GM18507 (cell line): ENCODE data around the gene ZNF500.
"Not testable (repeated sequence)": the region's sequence is repeated elsewhere in the genome, so short reads cannot be mapped to it uniquely, and the experiment has no call there.

ENCODE experiments used
- DNase-seq: peaks from one replicate; pipeline ENCODE4 v3.0.0; 2011; ENCODE audit warnings: low read depth; ENCODE audit not compliant: insufficient read length; ENCODE audit errors: extremely low spot score
- FAIRE-seq: peaks from 2 replicates; lab custom pipeline; 2011; peaks lifted over from hg19 to GRCh38; lab: Jason Lieb, UNC

ZNF500 gene

DNA sequence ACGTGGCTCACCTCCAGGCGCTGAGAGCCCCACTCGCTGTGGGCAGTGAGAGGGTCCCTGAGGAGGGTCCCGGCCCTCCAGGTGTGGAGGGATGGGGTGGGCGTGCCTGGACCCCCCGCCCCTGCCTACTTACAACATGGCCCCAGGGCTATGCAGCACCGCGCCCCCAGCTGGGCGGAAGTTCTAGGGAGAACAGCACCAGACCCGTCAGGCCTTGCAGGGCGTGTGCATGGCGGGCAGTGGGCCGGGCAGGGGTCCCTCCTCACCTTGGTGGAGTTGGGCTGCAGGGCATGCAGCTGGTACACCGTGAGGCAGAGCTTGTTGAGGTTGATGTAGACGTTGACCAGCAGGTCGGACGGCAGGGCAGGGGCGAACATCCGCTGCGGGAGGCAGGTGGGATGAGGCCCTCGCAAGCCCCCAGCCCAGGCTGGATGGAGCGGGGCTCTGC is 30.9 kb upstream of the ZNF500 start:
- no peak for FAIRE-seq

GRCh38 chr16:4796982-4797804 is 30.2 kb upstream of the ZNF500 start:
- FAIRE-seq (no peak), DNase-seq (no peak)

More for the DNA sequence above, 30.9 kb upstream of the ZNF500 start:
- no peak for DNase-seq

DNA sequence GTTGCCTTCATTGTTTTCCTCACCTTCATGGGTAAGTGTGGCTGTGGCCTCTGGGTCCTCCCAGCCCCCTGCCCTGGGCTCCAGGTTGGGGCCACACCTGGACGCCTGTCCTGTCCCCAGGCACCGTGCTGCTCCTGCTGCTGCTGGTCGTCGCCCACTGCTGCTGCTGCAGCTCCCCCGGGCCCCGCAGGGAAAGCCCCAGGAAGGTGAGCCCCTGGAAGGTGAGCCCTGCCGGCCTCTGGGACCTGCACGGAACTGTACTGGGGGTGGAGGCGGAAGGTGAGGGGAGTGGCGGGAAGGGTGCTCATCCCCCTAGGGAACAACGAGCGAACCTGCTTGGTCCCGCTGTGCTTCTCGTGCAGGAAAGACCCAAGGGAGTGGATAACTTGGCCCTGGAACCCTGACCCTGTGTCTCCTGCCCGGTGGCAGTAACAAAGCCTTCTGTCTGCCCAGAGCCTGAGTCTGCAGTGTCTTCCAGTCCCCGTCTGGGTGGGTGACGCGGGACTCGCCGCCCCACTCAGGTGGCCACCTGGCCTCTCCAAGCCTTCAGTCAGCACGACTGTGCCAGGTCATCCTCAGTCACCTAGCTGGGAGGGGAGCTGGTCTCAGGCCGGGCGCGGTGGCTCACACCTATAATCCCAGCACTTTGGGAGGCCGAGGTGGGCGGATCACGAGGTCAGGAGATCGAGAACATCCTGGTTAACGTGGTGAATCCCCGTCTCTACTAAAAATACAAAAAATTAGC is 29.0 kb upstream of the ZNF500 start:
- FAIRE-seq (no peak), DNase-seq (no peak)

DNA sequence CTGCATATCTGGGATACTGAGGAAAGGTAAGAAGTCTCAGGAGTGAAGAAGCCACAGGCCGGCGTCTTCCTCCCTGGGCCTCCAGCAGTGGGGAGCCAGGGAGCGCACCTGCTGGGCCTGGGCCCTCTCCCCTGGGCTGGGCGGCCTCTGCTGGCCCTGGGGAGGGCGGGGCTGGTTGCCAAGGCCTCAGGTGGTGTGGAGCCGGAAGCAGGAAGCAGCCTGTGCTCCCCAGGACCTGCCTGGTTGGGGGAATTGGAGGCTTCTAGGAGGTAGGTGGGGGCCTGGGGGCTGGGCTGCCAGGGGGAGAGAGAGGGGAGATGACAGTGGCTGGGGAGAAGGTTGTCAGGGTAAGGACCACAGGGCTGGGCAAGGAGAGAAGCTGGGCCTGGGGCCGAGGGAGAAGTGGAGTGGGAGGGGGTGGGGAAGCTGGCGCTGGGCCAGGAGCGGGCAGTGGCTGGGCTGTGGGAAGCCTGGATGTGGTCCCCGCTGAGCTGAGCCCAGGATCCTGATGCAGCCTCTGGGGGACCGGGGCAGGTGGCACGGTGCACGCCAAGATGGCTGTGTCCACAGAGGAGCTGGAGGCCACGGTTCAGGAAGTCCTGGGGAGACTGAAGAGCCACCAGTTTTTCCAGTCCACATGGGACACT is 28.3 kb upstream of the ZNF500 start, which contains the start of gene SMIM22:
SMIM22 (plus strand) TSS at position 189 of the 647 bp plus-strand sequence; CDS start at position 555, 366 bp downstream.
- no peak for DNase-seq

DNA sequence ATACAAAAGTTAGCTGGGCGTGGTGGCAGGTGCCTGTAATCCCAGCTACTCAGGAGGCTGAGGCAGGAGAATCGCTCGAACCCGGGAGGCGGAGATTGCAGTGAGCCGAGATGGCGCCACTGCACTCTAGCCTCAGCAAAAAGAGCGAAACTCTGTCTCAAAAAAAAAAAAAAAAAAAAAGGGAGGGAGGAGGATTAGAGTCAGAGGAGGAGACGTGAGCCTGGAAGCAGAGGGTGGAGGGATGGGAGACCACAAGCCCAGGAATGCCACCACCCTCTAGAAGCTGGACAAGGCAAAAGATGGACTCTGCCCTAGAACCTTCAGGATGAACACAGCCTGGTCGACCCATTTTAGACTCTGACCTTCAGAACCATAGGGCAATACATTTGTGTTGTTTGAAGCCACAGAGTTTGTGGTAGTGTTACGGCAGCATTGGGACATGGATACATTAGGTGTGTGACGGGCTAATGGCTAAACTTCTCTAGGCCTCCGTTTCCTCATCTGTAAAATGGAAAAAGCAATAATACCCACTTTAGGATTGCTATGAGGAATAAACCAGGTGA is 26.1 kb upstream of the ZNF500 start:
- FAIRE-seq (no peak), DNase-seq (no peak)

More for the DNA sequence above, 28.3 kb upstream of the ZNF500 start, which contains the start of gene SMIM22:
- FAIRE-seq = no peak

DNA sequence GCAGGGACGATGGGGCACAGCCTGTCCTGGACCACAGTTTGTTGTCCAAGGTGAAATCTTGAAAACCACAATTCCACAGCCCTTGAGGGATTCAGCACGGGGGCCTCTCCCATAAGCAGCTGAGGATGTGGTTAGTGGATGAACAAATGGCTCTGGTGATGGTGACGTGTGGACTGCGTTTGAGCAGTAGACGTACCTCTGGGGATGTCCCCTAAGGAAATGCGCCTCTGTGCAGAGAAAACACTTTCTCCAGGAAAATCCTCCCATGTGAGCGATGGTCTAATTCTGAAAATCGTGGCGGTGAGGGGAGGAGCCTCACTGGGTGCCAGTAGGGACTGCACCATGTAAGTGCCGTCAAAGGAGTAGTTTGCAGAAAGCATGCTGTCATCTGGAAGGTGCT is 23.9 kb upstream of the ZNF500 start:
- no peak for DNase-seq

GRCh38 chr16:4790261-4790660 is 23.3 kb upstream of the ZNF500 start:
- DNase-seq (no peak), FAIRE-seq (no peak)

More for the DNA sequence above, 23.9 kb upstream of the ZNF500 start:
- no peak for FAIRE-seq

DNA sequence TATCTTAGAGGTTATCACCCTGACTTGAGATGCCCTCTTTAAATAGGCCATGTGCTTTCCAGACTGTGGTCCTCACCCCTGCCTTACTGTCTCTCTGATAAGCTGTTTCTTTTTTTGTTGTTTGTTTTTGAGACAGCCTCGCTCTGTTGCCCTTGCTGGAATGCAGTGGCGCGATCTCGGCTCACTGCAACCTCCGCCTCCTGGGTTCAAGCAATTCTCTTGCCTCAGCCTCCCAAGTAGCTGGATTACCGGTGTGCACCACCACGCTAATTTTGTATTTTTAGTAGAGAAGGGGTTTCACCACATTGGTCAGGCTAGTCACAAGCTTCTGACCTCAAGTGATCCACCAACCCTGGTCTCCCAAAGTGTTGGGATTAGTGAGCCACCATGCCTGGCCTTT is 21.9 kb upstream of the ZNF500 start:
- FAIRE-seq (no peak), DNase-seq (no peak)

GRCh38 chr16:4788489-4788889 is 21.5 kb upstream of the ZNF500 start:
- FAIRE-seq (no peak), DNase-seq (no peak)

DNA sequence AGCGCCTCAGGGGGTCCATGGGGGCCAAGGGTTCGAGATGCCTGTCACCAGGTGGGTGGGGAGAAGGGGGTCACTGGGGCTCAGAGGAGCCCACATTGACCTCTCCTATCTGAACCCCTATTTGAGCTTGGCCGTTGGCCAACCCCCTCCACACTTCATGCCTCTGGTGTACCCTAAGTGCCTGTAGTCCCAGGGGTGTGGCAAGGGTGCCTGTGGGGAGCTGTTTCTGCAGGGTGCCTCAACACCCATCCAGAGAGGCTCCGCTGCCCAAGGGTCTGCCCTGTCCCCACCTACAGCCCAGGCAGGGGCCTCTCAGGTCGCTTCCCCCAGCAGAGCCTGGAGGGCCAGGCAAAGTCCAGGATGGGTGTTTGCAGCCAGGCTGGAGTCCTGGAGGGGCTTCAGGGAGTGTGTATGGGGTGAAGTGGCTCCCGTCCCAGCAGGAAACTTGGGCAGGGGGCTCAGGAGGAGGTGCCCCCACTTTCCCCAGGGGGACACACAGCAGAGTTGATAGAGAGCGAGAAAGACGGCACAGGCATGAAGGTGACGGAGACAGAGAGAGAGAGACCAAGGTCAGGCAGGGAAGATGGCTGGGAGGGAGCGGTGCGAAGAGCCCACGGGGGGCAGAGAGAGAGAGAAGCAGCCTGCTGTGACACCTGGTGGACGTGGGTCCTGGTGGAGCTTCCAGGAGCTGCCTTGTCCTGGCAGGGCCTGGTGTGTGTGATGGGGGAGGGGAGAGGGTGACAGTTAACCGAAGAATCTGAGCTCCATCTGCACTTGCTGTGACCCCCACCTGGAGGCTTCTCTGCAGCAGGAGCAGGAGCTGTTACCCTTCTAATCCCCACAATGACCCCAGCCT is 20.9 kb upstream of the ZNF500 start, which contains the start of gene SEPTIN12:
SEPTIN12 (minus strand) TSS at position 719 of the 856 bp plus-strand sequence; CDS start at position 19, 700 bp downstream.
- DNase-seq (no peak), FAIRE-seq (no peak)

DNA sequence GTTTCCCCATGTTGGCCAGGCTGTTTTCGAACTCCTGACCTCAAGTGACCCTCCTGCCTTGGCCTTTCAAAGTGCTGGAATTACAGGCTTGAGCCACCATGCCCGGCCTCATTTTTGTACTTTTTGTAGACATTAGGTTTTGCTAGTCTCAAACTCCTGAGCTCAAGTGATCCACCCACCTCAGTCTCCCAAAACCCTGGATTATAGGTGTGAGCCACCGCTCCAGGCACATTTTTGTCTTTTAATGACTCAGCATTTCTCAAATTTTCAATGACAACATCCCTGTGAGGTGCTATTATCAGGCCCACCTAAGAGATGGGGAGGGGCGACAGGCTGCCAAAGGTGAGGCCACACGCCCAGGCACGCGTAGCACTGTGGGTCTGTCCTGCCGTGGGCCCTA is 20.1 kb upstream of the ZNF500 start:
- DNase-seq (no peak), FAIRE-seq (no peak)

- DNase-seq (no peak), FAIRE-seq (no peak)
These were observed 18.9 kb upstream of the ZNF500 start for GRCh38 chr16:4785758-4786433.

DNA sequence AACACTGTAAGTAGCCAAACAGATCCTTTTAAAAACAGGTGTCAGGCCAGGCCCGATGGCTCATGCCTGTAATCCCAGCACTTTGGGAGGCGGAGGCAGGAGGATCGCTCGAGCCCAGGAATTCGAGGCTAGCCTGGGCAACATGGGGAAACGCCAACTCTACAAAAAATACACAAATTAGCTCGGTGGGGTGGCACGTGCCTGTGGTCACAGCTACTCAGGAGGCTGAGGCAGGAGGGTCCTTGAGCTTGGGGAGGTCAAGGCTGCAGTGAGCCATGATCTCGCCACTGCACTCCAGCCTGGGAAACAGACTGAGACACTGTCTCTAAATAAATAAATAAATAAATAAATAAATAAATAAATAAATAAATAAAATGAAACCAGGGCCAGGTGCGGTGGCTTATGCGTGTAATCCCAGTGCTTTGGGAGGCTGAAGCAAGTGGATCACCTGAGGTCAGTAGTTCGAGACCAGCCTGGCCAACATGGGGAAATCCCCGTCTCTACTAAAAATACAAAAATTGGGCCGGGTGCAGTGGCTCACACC is 17.6 kb upstream of the ZNF500 start:
- not testable (repeated sequence) for FAIRE-seq, DNase-seq

DNA sequence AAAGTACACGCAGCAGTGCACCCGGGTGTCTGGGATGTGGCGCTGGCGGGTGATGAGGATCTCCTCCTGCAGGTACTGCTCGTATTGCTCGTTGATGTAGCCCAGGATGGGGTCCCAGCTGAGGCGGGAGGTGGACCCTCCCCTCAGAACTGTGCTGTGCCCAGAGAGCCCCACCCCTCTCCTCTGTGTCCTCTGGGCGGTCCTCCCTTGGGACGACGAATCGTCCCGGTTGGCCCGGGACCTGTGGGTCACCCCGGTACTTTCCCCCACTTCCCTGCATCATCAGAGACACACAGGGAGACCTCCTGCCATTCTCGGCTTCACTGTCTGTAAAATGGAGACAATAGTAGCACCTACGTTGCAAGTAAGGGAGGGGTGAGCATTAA is 17.0 kb upstream of the ZNF500 start:
- FAIRE-seq = no peak
- DNase-seq = no peak

DNA sequence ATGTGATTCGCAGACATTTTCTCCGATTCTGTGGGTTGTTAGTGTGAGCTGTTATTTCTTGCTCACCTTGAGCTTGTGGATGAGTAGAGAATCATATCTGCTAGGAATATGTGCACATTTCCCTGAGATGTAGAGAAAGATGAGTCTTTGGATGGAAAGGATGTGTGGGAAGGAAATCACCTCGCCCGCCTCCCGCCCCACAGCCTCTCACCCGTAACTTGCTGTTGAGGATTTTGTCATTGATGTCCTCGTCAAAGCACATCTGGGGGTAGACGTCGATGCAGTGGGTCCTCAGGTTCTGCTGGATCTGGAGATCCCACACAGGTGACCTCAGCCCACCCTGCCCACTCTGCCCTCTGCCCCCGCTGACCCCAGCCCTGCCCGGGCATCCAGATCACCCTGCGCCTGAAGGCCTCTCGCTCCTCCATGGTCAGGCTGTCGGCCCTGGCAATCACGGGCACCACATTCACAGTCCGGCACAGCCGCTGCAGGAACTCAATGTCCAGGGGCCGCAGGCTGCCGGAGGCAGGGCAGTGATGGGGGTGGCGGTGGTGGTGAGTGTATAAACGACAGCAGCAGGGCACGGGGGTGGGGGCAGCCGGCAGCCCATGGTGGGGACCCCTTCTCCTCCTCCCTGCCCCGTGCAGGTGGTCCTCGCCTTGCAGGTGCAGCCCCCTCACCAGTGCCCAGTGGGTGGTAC is 16.4 kb upstream of the ZNF500 start:
- FAIRE-seq = no peak
- DNase-seq = no peak

GRCh38 chr16:4780235-4780634 is 13.3 kb upstream of the ZNF500 start:
- FAIRE-seq (no peak), DNase-seq (no peak)

- no peak for FAIRE-seq
- DNase-seq = no peak
These were observed 11.1 kb upstream of the ZNF500 start for GRCh38 chr16:4778050-4778392.
